ENCODE measurements around the gene MFAP1.

The MFAP1 gene

GRCh38 chr15:43777267-43777914 is 47.1 kb downstream of the MFAP1 start:
- in situ Hi-C loops (cut with HindIII; ENCODE audit: low sequenced_read_pairs) = no loop called here

- in situ Hi-C loops (cut with HindIII; ENCODE audit: low sequenced_read_pairs) = no loop called here
These were observed 47.7 kb downstream of the MFAP1 start, which contains the start of gene ELL3 for GRCh38 chr15:43776718-43777266. TSS of gene ELL3 (minus strand) at chr15:43776966. CDS start at chr15:43776901, 65 bp downstream.

GRCh38 chr15:43776101-43776717 is 48.3 kb downstream of the MFAP1 start:
- in situ Hi-C loops (cut with HindIII; ENCODE audit: low sequenced_read_pairs) = no loop called here

- in situ Hi-C loops (cut with HindIII; ENCODE audit: low sequenced_read_pairs) = no loop called here
These were observed 49.0 kb downstream of the MFAP1 start for GRCh38 chr15:43775411-43775965.

- in situ Hi-C loops (cut with HindIII; ENCODE audit: low sequenced_read_pairs) = no loop called here
These were observed 50.4 kb downstream of the MFAP1 start for GRCh38 chr15:43774062-43774461.

GRCh38 chr15:43772624-43773023 is 51.9 kb downstream of the MFAP1 start:
- in situ Hi-C loops (cut with HindIII; ENCODE audit: low sequenced_read_pairs) = no loop called here

- in situ Hi-C loops (cut with HindIII; ENCODE audit: low sequenced_read_pairs) = no loop called here
These were observed 52.7 kb downstream of the MFAP1 start for GRCh38 chr15:43771816-43772215.

GRCh38 chr15:43769584-43770228 is 54.8 kb downstream of the MFAP1 start:
- in situ Hi-C loops (cut with HindIII; ENCODE audit: low sequenced_read_pairs) = no loop called here

- in situ Hi-C loops (cut with HindIII; ENCODE audit: low sequenced_read_pairs) = no loop called here
These were observed 60.6 kb downstream of the MFAP1 start for GRCh38 chr15:43763819-43764446.

- in situ Hi-C loops (cut with HindIII; ENCODE audit: low sequenced_read_pairs) = no loop called here
These were observed 61.7 kb downstream of the MFAP1 start for GRCh38 chr15:43762824-43763223.
